SK-N-SH (cell line): Measurements from ENCODE around the gene CLIC3. TPM values are rescaled to one million over a fixed set of nuclear protein-coding genes. Genes with fewer than 3 reads are reported as not detected.

Experiments
- CTCF ChIA-PET: fragments of 300-600, 350-600 bp; formaldehyde crosslinking; extraction: SDS; loops from one replicate; lab custom pipeline; 2021; lab: Yijun Ruan, JAX
- POLR2A ChIA-PET: fragments of 350-600 bp; sonication (Branson Sonifier 250); formaldehyde crosslinking; extraction: SDS; loops from one replicate; lab custom pipeline; 2020; ENCODE audit warnings: antibody characterized with exemption, inconsistent platforms; lab: Yijun Ruan, JAX
- DNase-seq: peaks from one replicate; pipeline ENCODE4 v3.0.0; 2012
- H2AFZ ChIP-seq: fragments of 200-600 bp; sonication (generic); 2 replicates; pipeline ENCODE4 v1.8.1; 2016; ENCODE audit warnings: antibody characterized with exemption, mild to moderate bottlenecking, low read depth
- H3F3A ChIP-seq: fragments of 200-600 bp; sonication (generic); replicated peaks from 2 replicates; pipeline ENCODE3; 2016; ENCODE audit warnings: antibody characterized with exemption, mild to moderate bottlenecking; ENCODE audit not compliant: insufficient read depth
- H3K27ac ChIP-seq, 2 experiments: fragments of 200-500 bp in 1 of 2; fragments of 200-600 bp in 1 of 2; sonication (Bioruptor generic) in 1 of 2; sonication (generic), shearing (Covaris generic) in 1 of 2; 2 replicates each; pipeline versions ENCODE4 v1.5.1 to v1.6.1; 2014 to 2016; ENCODE audit warnings: low read depth in 2 of 2, inconsistent platforms in 1 of 2, low read length in 1 of 2, mild to moderate bottlenecking in 1 of 2, mixed read lengths in 1 of 2
- H3K27me3 ChIP-seq: fragments of 200-600 bp; sonication (generic), shearing (Covaris generic); 2 replicates; pipeline ENCODE4 v1.6.1; 2016; ENCODE audit warnings: mixed run types; ENCODE audit not compliant: insufficient read depth
- H3K36me3 ChIP-seq, 2 experiments: fragments of 200-500 bp in 1 of 2; fragments of 200-600 bp in 1 of 2; sonication (Bioruptor generic) in 1 of 2; sonication (generic) in 1 of 2; replicated peaks in 1 of 2; 2 replicates each; pipeline versions ENCODE3 to v1.5.1; 2014 to 2016; ENCODE audit warnings: low read length in 1 of 2, mild to moderate bottlenecking in 1 of 2; ENCODE audit not compliant: insufficient read depth in 2 of 2, control insufficient read depth in 1 of 2
- H3K4me1 ChIP-seq, 2 experiments: fragments of 200-500 bp in 1 of 2; fragments of 200-600 bp in 1 of 2; sonication (Bioruptor generic) in 1 of 2; sonication (generic), shearing (Covaris generic) in 1 of 2; 2 replicates each; pipeline versions ENCODE4 v1.5.1 to v1.6.1; 2014 to 2016; ENCODE audit warnings: low read depth in 1 of 2, low read length in 1 of 2, mixed run types in 1 of 2; ENCODE audit not compliant: insufficient read depth in 2 of 2, control insufficient read depth in 1 of 2
- H3K4me2 ChIP-seq: fragments of 200-600 bp; sonication (generic), shearing (Covaris generic); 2 replicates; pipeline ENCODE4 v1.6.1; 2017; ENCODE audit warnings: mixed run types
- H3K4me3 ChIP-seq, 2 experiments: fragments of 200-500 bp in 1 of 2; fragments of 200-600 bp in 1 of 2; sonication (Bioruptor generic) in 1 of 2; sonication (generic), shearing (Covaris generic) in 1 of 2; 2 replicates each; pipeline versions ENCODE4 v1.5.1 to v1.8.1; 2014 to 2016; ENCODE audit warnings: low read depth in 2 of 2, inconsistent platforms in 1 of 2, low read length in 1 of 2, mild to moderate bottlenecking in 1 of 2, mixed read lengths in 1 of 2, moderate library complexity in 1 of 2
- H3K79me2 ChIP-seq: fragments of 200-600 bp; sonication (generic); 2 replicates; pipeline ENCODE4 v1.8.1; 2017; ENCODE audit warnings: mild to moderate bottlenecking; ENCODE audit not compliant: insufficient read depth
- H3K9ac ChIP-seq: fragments of 200-600 bp; sonication (generic); 2 replicates; pipeline ENCODE4 v1.6.1; 2017; ENCODE audit warnings: mixed run types
- H3K9me2 ChIP-seq: fragments of 200-600 bp; sonication (generic); 2 replicates; pipeline ENCODE4 v1.6.1; 2017; ENCODE audit warnings: mixed run types
- H3K9me3 ChIP-seq: fragments of 200-600 bp; sonication (generic); 2 replicates; pipeline ENCODE4 v1.6.1; 2017; ENCODE audit warnings: mixed run types, mild to moderate bottlenecking, moderate library complexity
- H4K20me1 ChIP-seq: fragments of 200-600 bp; sonication (generic); 2 replicates; pipeline ENCODE4 v1.6.1; 2017; ENCODE audit warnings: mild to moderate bottlenecking, mixed run types; ENCODE audit not compliant: insufficient read depth
- FOSL2 ChIP-seq: IDR thresholded peaks from 2 replicates; pipeline ENCODE4 v1.4.0; 2012; ENCODE audit warnings: low read depth, mild to moderate bottlenecking, moderate library complexity, borderline replicate concordance
- FOXM1 ChIP-seq: IDR thresholded peaks from 2 replicates; pipeline ENCODE4 v1.4.0; 2012; ENCODE audit warnings: low read depth, mild to moderate bottlenecking
- GATA2 ChIP-seq: sonication (generic); formaldehyde crosslinking; IDR thresholded peaks from 2 replicates; pipeline ENCODE4 v1.5.0; 2020; ENCODE audit warnings: mild to moderate bottlenecking, missing genetic modification reagents
- MEF2A ChIP-seq: IDR thresholded peaks from 2 replicates; pipeline ENCODE4 v1.4.0; 2012; ENCODE audit warnings: low read depth, borderline replicate concordance
- MXI1 ChIP-seq: IDR thresholded peaks from 2 replicates; pipeline ENCODE4 v1.6.1; 2012; ENCODE audit warnings: mild to moderate bottlenecking, low read depth, low read length, improper control_type of control experiment
- SIN3A ChIP-seq: IDR thresholded peaks from 2 replicates; pipeline ENCODE4 v1.6.1; 2012; ENCODE audit warnings: low read depth, mild to moderate bottlenecking, low read length, moderate library complexity, borderline replicate concordance
- WGBS: methylation state at CpG from one replicate; pipeline ENCODE4 v1.1.6; 2017; ENCODE audit warnings: low lambda C conversion rate; 5-methylcytosine and 5-hydroxymethylcytosine counted together
- polyA plus RNA-seq, 3 experiments: library from polyadenylated mRNA; depleted of rRNA; stranded (reverse); fragments of >200 nt; gene quantifications; 2 replicates each; pipeline ENCODE4 v1.2.3, GENCODE V29; 2012
- TF ChIP-seq, protein P1 (sequence below): IDR thresholded peaks from 2 replicates; pipeline ENCODE4 v1.4.0; 2012; ENCODE audit warnings: low read depth
- TF ChIP-seq, protein P2 (sequence below): fragments of 150-350 bp; IDR thresholded peaks from 2 replicates; pipeline ENCODE4 v1.6.1; 2017; ENCODE audit warnings: antibody characterized with exemption, low read length, low read depth, borderline replicate concordance
- TF ChIP-seq, protein P3 (sequence below): IDR thresholded peaks from 2 replicates; pipeline ENCODE4 v1.4.0; 2012; ENCODE audit warnings: low read depth, borderline replicate concordance
- TF ChIP-seq, protein P4 (sequence below): fragments of 200-600 bp; sonication (generic); IDR thresholded peaks from 2 replicates; pipeline ENCODE4 v1.6.1; 2017; ENCODE audit warnings: antibody characterized with exemption, mild to moderate bottlenecking, moderate library complexity
- TF ChIP-seq, protein P5 (sequence below): IDR thresholded peaks from 2 replicates; pipeline ENCODE4 v1.6.1; 2012; ENCODE audit warnings: mild to moderate bottlenecking, low read depth, low read length, moderate library complexity
- TF ChIP-seq, protein P6 (sequence below): IDR thresholded peaks from 2 replicates; pipeline ENCODE4; 2012
- TF ChIP-seq, protein P7 (sequence below): IDR thresholded peaks from 2 replicates; pipeline ENCODE4 v1.4.0; 2012; ENCODE audit warnings: low read depth, borderline replicate concordance

Gene CLIC3
- polyA plus RNA-seq, 1 of the 3 experiments (the other 2 are of a cell fraction) = 1.0 TPM

DNA sequence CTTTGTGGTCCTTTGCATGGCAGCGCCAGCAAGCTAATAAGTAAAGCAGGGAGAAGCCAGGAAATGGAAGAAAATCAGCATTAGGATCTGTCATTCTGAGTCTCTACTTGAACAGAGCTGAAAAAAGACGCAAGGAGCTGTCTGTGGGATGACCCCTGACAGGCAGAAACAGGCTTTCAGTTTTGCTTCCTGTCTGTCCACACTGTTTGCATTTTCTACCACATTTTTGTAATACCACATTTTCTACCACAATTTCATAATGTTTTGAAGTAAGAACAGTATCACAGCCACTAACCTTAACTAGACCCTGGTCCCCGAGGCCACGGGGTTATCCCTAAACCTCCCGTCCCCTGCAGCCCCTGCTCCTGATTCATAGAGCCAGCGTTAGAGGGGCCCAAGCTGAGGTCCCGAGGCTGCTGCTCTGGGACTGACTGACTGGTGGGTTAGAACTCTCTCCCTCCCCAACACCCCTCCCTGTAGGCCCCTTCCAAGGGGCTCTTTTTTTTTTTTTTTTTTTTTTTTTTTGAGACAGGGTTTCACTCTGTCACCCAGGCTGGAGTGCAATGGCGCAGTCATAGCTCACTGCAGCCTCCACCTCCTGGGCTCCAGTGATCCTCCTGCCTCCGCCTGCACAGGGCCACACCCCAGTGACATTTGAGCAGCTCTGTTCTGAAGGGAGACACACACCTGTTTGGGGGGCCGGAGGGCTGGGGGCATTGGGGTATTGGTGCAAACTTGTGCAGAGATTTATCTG is 4.0 kb upstream of the CLIC3 start (continued):
- TF ChIP-seq, protein P1, sequence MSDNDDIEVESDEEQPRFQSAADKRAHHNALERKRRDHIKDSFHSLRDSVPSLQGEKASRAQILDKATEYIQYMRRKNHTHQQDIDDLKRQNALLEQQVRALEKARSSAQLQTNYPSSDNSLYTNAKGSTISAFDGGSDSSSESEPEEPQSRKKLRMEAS = no peak
- TF ChIP-seq GATA2 (CRISPR knock-in tag) = no peak
- TF ChIP-seq, protein P2, sequence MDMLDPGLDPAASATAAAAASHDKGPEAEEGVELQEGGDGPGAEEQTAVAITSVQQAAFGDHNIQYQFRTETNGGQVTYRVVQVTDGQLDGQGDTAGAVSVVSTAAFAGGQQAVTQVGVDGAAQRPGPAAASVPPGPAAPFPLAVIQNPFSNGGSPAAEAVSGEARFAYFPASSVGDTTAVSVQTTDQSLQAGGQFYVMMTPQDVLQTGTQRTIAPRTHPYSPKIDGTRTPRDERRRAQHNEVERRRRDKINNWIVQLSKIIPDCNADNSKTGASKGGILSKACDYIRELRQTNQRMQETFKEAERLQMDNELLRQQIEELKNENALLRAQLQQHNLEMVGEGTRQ = no peak

DNA sequence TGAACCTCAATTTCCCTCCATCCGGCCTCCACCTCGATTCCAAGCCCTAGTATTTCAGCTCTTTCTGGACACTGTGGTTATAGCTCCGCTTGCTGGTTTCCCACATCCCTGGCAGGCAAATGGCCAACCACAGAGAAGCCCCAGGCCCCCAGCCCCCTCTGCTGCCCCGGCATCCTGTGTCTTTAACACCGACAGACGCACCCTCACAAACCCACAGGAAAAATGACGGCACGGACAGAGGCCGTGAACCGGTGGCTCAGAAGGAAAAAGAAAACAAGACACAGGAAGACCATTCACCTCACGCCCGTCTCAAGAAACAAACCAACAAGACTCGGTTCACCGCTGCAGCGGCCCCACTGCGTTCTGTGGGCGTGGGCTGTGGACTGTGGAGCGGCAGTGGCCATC is 1.5 kb upstream of the CLIC3 start:
- no peak for DNase-seq
- H4K20me1 ChIP-seq = 0 out of 2 replicates have a peak, but pooled peaks cover 3% of the 10 kb centered on the region
- 91% methylated on average over 18 of the region's 18 CpGs for WGBS
- POLR2A ChIA-PET = no interaction called here
- H3K79me2 ChIP-seq = peaks cover 13% of the 10 kb centered on the region; the same call in 1 of the 2 replicates
- H3K4me3 ChIP-seq = no peak overlapping the region
- H2AFZ ChIP-seq = no peak overlapping the region
- TF ChIP-seq, protein P3, sequence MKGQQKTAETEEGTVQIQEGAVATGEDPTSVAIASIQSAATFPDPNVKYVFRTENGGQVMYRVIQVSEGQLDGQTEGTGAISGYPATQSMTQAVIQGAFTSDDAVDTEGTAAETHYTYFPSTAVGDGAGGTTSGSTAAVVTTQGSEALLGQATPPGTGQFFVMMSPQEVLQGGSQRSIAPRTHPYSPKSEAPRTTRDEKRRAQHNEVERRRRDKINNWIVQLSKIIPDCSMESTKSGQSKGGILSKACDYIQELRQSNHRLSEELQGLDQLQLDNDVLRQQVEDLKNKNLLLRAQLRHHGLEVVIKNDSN = no peak
- TF ChIP-seq FOSL2 = no peak
- TF ChIP-seq, protein P4, sequence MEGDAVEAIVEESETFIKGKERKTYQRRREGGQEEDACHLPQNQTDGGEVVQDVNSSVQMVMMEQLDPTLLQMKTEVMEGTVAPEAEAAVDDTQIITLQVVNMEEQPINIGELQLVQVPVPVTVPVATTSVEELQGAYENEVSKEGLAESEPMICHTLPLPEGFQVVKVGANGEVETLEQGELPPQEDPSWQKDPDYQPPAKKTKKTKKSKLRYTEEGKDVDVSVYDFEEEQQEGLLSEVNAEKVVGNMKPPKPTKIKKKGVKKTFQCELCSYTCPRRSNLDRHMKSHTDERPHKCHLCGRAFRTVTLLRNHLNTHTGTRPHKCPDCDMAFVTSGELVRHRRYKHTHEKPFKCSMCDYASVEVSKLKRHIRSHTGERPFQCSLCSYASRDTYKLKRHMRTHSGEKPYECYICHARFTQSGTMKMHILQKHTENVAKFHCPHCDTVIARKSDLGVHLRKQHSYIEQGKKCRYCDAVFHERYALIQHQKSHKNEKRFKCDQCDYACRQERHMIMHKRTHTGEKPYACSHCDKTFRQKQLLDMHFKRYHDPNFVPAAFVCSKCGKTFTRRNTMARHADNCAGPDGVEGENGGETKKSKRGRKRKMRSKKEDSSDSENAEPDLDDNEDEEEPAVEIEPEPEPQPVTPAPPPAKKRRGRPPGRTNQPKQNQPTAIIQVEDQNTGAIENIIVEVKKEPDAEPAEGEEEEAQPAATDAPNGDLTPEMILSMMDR = no peak
- TF ChIP-seq, protein P5, sequence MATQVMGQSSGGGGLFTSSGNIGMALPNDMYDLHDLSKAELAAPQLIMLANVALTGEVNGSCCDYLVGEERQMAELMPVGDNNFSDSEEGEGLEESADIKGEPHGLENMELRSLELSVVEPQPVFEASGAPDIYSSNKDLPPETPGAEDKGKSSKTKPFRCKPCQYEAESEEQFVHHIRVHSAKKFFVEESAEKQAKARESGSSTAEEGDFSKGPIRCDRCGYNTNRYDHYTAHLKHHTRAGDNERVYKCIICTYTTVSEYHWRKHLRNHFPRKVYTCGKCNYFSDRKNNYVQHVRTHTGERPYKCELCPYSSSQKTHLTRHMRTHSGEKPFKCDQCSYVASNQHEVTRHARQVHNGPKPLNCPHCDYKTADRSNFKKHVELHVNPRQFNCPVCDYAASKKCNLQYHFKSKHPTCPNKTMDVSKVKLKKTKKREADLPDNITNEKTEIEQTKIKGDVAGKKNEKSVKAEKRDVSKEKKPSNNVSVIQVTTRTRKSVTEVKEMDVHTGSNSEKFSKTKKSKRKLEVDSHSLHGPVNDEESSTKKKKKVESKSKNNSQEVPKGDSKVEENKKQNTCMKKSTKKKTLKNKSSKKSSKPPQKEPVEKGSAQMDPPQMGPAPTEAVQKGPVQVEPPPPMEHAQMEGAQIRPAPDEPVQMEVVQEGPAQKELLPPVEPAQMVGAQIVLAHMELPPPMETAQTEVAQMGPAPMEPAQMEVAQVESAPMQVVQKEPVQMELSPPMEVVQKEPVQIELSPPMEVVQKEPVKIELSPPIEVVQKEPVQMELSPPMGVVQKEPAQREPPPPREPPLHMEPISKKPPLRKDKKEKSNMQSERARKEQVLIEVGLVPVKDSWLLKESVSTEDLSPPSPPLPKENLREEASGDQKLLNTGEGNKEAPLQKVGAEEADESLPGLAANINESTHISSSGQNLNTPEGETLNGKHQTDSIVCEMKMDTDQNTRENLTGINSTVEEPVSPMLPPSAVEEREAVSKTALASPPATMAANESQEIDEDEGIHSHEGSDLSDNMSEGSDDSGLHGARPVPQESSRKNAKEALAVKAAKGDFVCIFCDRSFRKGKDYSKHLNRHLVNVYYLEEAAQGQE = no peak
- TF ChIP-seq, protein P1 = no peak
- TF ChIP-seq, protein P6, sequence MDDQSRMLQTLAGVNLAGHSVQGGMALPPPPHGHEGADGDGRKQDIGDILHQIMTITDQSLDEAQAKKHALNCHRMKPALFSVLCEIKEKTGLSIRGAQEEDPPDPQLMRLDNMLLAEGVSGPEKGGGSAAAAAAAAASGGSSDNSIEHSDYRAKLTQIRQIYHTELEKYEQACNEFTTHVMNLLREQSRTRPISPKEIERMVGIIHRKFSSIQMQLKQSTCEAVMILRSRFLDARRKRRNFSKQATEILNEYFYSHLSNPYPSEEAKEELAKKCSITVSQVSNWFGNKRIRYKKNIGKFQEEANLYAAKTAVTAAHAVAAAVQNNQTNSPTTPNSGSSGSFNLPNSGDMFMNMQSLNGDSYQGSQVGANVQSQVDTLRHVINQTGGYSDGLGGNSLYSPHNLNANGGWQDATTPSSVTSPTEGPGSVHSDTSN = no peak
- no peak for TF ChIP-seq MEF2A
- no peak for TF ChIP-seq FOXM1
- TF ChIP-seq MXI1 = no peak
- TF ChIP-seq SIN3A = no peak
- TF ChIP-seq, protein P7, sequence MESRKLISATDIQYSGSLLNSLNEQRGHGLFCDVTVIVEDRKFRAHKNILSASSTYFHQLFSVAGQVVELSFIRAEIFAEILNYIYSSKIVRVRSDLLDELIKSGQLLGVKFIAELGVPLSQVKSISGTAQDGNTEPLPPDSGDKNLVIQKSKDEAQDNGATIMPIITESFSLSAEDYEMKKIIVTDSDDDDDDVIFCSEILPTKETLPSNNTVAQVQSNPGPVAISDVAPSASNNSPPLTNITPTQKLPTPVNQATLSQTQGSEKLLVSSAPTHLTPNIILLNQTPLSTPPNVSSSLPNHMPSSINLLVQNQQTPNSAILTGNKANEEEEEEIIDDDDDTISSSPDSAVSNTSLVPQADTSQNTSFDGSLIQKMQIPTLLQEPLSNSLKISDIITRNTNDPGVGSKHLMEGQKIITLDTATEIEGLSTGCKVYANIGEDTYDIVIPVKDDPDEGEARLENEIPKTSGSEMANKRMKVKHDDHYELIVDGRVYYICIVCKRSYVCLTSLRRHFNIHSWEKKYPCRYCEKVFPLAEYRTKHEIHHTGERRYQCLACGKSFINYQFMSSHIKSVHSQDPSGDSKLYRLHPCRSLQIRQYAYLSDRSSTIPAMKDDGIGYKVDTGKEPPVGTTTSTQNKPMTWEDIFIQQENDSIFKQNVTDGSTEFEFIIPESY = no peak
- H3K9me2 ChIP-seq = no peaks in the 10 kb centered on the region
- H3K9ac ChIP-seq = no peak overlapping the region
- peaks cover 9 to 21% of the 10 kb centered on the region in 2 experiments; a peak in 3 of 4 replicates for H3K4me1 ChIP-seq
- H3K27ac ChIP-seq = no peak overlapping the region
- CTCF ChIA-PET = interaction anchor here (1.4 to 1.7 kb wide), 2 partner anchors 185 to 210 kb away, joined by 3 to 5 read pairs; no protein-coding TSS in a partner anchor
- H3K9me3 ChIP-seq = no peaks in the 10 kb centered on the region
- H3K36me3 ChIP-seq = peaks cover 0 to 7% of the 10 kb centered on the region in 2 experiments
- no peaks in the 10 kb centered on the region for H3F3A ChIP-seq
- no peak overlapping the region for H3K4me2 ChIP-seq
- H3K27me3 ChIP-seq = no peaks in the 10 kb centered on the region
